Measurements from ENCODE around the gene SH3YL1.

The SH3YL1 gene

GRCh38 chr2:258933-259332 is 4.9 kb downstream of the SH3YL1 start:
- no peak for DNase-seq (ENCODE audit: low read depth in 2 of 3, low spot score in 1 of 3)

DNA sequence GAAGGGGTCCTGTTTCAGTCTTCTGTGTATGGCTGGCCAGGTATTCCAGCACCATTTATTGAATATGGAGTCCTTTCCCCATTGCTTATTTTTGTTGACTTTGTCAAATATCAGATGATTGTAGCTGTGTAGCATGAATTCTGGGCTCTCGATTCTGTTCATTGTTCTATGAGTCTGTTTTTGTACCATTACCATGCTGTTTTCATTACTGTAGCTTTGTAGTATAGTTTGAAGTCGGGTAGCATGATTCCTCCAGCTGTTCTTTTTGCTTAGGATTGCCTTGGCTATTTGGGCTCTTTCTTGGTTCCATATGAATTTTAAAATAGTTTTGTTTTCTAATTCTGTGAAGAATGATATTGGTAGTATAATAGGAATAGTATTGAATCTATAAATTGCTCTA is 6.0 kb downstream of the SH3YL1 start:
- DNase-seq (ENCODE audit: low read depth in 2 of 3, low spot score in 1 of 3): no peak

DNA sequence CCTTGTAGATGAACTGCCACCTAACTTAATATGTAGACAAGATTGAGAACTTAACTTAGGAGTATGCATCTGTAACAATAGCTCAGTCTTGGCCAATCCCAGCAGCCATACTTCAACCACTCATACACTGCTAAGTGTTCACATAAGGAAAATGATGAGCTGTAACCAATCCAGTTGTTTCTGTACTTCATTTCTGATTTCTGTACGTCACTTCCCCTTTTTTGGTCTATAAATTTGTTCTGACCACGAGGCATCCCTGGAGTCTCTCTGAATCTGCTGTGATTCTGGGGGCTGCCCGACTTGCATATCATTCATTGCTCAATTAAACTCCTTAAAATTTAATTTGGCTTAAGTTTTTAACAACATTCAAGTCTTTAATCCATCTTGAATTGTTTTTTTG is 6.4 kb downstream of the SH3YL1 start:
- no peak for DNase-seq (ENCODE audit: low read depth in 2 of 3, low spot score in 1 of 3)

- DNase-seq (ENCODE audit: low read depth in 2 of 3, low spot score in 1 of 3): no peak
These were observed 7.7 kb downstream of the SH3YL1 start for GRCh38 chr2:256094-256493.

- no peak for DNase-seq (ENCODE audit: low read depth in 2 of 3, low spot score in 1 of 3)
These were observed 8.6 kb downstream of the SH3YL1 start for GRCh38 chr2:255195-255594.

GRCh38 chr2:254241-254640 is 9.6 kb downstream of the SH3YL1 start:
- no peak for DNase-seq (ENCODE audit: low read depth in 2 of 3, low spot score in 1 of 3)

DNA sequence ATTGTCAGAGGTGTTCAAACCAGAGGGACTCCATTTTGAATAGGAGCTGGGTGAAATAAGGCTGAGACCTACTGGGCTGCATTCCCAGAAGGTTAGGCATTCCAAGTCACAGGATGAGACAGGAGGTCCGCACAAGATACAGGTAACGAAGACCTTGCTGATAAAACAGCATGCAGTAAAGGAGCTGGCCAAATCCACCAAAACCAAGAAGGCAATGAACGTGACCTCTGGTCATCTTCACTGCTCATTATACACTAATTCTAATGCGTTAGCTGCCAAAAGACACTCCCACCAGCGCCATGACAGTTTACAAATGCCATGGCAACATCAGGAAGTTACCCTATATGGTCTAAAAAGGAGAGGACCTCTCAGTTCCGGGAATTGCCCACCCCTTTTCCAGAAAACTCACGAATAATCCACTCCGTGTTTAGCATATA is 10.6 kb downstream of the SH3YL1 start:
- no peak for DNase-seq (ENCODE audit: low read depth in 2 of 3, low spot score in 1 of 3)

DNA sequence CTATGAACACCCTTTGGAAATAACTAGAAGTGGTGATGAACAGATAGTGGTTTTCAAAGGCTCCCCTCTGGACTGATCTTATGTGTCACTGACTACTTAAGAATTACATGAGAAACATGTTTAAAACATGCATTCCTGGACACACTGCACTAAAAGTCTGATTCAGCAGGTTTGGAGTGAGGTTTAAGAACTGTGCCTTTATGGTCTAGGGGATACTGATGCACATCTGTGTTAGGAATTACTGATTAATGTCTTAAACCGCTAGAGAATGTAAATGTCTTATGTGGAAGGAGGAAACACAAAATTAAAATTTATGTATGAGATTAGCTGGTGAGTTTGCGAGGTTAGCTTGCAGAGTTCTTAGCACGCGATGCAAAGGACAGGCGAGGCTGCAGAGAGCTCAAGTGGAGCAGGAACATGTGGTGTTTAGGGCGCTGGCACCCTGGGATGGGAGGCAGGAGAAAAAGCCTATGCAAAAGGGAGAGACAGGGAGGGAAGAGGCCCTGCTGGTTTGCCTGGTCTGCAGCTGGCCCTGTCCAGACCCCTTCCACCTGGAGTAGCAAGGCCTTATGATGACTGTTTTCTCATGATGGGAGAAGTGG is 11.7 kb downstream of the SH3YL1 start:
- no peak for DNase-seq (ENCODE audit: low read depth in 2 of 3, low spot score in 1 of 3)

- DNase-seq (ENCODE audit: low read depth in 2 of 3, low spot score in 1 of 3): no peak
These were observed 14.2 kb downstream of the SH3YL1 start for GRCh38 chr2:249538-250042.

DNA sequence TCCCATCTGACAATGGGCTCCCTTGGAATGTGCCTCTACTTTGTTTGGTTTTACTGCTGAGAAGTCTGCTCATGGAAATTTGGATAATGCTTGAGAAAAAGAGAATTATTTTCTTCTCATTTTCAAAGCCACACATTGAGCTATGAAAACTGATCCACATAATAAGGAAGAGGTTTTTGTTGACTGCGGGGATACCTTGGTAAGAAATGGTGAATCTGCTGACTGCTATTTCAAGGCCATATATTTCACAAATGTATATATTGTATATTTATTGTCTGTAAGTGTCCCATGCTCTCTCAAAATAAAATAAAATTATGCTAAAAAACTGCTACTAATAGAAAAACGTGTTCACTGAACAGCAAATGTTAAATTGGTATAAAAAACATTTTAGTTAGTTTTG is 15.1 kb downstream of the SH3YL1 start:
- DNase-seq (ENCODE audit: low read depth in 2 of 3, low spot score in 1 of 3): no peak

- DNase-seq (ENCODE audit: low read depth in 2 of 3, low spot score in 1 of 3): peak in 1 of 3 donors; percentile 48
These were observed 17.2 kb downstream of the SH3YL1 start for GRCh38 chr2:246489-247144.

GRCh38 chr2:244547-244946 is 19.3 kb downstream of the SH3YL1 start:
- no peak for DNase-seq (ENCODE audit: low read depth in 2 of 3, low spot score in 1 of 3)

DNA sequence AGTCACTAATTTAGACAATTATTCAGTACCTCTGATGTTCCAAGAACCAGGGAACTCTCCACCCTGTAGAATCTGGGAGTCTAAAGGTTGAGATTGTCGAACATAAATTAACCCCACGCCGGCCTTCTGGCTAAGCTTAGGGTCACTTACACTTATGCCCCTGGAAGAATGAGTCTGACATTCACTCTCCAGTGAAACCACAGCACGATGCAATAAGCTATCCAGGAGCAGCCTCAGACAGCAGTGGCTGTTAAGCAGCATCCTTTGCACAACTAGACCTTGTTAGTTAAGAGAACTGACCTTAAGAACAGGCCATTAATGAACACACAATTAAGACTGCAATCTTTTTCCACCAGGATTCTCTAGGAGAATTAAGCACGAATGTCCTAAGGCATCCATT is 25.0 kb downstream of the SH3YL1 start:
- no peak for DNase-seq (ENCODE audit: low read depth in 2 of 3, low spot score in 1 of 3)

GRCh38 chr2:238431-238830 is 25.4 kb downstream of the SH3YL1 start:
- no peak for DNase-seq (ENCODE audit: low read depth in 2 of 3, low spot score in 1 of 3)

- no peak for DNase-seq (ENCODE audit: low read depth in 2 of 3, low spot score in 1 of 3)
These were observed 26.0 kb downstream of the SH3YL1 start for GRCh38 chr2:237878-238277.

- DNase-seq (ENCODE audit: low read depth in 2 of 3, low spot score in 1 of 3): no peak
These were observed 26.8 kb downstream of the SH3YL1 start for GRCh38 chr2:236993-237539.

DNA sequence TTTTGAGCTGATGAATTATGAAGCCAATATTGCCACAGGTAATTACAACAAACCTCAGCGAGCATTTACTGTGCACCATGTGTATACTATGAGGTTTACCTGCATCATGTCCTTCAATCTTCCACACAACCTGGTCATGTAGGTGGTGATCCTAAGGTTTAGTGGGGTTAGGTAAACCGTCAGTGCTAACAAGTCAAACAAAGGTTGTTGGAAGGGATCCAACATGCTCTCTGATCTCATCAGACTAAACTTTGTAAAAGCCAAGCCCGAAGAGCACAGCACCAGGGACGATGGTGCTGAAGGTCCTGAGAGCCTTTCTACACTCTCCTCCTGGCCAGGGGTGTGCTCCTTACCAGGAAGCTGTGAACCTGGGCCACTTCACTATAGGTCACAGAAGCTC is 29.4 kb downstream of the SH3YL1 start:
- DNase-seq (ENCODE audit: low read depth in 2 of 3, low spot score in 1 of 3): no peak

GRCh38 chr2:233030-233429 is 30.8 kb downstream of the SH3YL1 start:
- no peak for DNase-seq (ENCODE audit: low read depth in 2 of 3, low spot score in 1 of 3)

DNA sequence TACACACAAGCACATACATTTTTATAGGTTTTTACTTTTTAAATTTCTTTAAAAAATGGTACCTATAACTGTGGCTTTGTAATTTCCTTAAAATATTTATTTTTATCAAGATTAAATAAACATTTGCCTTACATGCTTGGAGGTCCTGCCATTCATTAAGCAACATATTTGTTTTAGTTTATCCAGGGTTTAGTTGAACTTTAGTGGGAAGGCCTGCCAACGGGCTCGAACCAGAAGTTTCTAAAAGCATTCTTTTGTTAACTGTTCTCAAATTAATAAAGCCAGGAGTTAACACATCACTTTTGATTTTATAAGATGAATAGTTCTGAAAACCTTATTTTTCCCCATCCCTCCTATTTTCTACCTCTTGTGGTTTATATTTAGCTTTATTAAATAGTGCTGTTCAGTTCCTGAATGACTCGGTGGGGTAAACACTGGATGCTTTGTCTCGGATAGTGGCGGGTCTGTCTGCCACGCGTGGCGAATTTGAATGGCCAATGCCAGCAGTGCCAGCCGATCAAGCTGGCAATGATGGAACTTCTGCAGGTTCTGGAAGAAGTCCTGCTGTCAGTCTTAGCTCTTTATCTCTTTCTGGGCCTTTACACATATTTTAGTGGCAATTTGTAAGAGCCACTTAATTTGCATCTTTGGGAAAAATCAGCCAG is 32.2 kb downstream of the SH3YL1 start:
- no peak for DNase-seq (ENCODE audit: low read depth in 2 of 3, low spot score in 1 of 3)

DNA sequence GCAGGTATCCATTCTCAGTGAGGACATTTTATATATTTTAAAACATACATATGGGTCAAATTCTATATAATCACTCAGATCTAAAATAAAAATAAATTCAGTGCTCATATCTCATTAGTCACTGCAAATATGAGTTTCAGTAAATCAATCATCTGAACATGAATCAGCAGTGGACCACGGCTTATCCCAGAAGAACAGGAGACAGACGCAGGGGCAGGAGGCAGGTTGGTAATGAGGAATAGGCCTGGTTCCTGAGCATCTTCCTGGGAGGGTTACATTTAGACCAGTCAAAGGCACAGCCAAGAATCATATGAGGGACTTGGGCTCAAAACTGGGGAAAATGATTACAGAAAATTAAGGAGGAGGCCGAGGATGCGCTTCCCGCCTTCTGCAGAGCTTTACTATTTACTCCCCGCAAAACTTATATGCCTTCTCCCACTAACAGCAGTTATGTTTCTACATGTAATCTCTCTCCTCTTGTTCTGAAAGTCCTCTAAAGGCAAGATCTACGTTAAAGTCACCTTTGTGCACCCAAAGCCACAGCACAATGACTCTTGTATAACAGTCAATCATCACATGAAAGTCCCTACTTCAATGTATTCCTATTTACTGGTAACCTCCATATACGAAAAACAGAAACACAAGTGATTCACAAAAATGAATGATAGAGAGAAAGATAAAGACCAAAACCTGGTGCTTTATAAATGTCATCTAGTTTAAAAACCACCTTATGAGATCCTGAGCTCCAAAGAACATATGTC is 35.1 kb downstream of the SH3YL1 start:
- no peak for DNase-seq (ENCODE audit: low read depth in 2 of 3, low spot score in 1 of 3)

GRCh38 chr2:228115-228514 is 35.7 kb downstream of the SH3YL1 start:
- no peak for DNase-seq (ENCODE audit: low read depth in 2 of 3, low spot score in 1 of 3)

Data from stimulated activated CD4-positive, alpha-beta T cell treated with anti-CD3 and anti-CD28 coated beads, Interleukin-12 subunit alpha, Interleukin-12 subunit beta, amount 100 ng/mL, for 48 hours (primary cell).